Activated CD8-positive, alpha-beta T cell treated with anti-CD3 and anti-CD28 coated beads, Interleukin-2, amount 10 ng/mL, durations not matched to agents 7 days and 5 days (primary cell): Measurements from ENCODE around the gene DLST. TPM values are rescaled to one million over a fixed set of nuclear protein-coding genes. Genes with fewer than 3 reads are reported as not detected.
"Not testable (repeated sequence)": the region's sequence is repeated elsewhere in the genome, so short reads cannot be mapped to it uniquely, and the experiment has no call there.

Source experiments
- ATAC-seq: fragments of 150-1000 bp; cut with Tn5 transposase; one replicate; pipeline ENCODE4 v1.10.0; 2021; ENCODE audit warnings: moderate library complexity
- CTCF ChIA-PET: fragments of 350-600 bp; sonication (Branson Sonifier 250); formaldehyde crosslinking; loops from one replicate; lab custom pipeline; 2021; ENCODE audit warnings: antibody characterized with exemption; lab: Charles Lee
- POLR2A ChIA-PET: fragments of 350-600 bp; sonication (Branson Sonifier 250); formaldehyde crosslinking; loops from one replicate; lab custom pipeline; 2021; ENCODE audit warnings: antibody characterized with exemption; lab: Charles Lee
- DNase-seq: peaks from one replicate; pipeline ENCODE4 v3.0.0-alpha.2; 2020
- H3K27ac Mint-ChIP-seq: one replicate; pipeline ENCODE4 v1.8.0; 2021; ENCODE audit warnings: mild to moderate bottlenecking, mixed read lengths
- H3K27me3 Mint-ChIP-seq: one replicate; pipeline ENCODE4 v1.8.0; 2021; ENCODE audit warnings: low read depth, mixed read lengths
- H3K36me3 Mint-ChIP-seq: one replicate; pipeline ENCODE4 v1.8.0; 2021; ENCODE audit warnings: low read depth, mixed read lengths
- H3K4me1 Mint-ChIP-seq: one replicate; pipeline ENCODE4 v1.8.0; 2021; ENCODE audit warnings: low read depth, mixed read lengths
- H3K4me3 Mint-ChIP-seq: one replicate; pipeline ENCODE4 v1.8.0; 2021; ENCODE audit warnings: mild to moderate bottlenecking, mixed read lengths
- H3K9me3 Mint-ChIP-seq: one replicate; pipeline ENCODE4 v1.8.0; 2022; ENCODE audit warnings: mixed read lengths; ENCODE audit not compliant: insufficient read depth
- total RNA-seq, 2 experiments: library from RNA; stranded (reverse); gene quantifications; one replicate each; pipeline ENCODE4 v1.2.3, GENCODE V29; 2021

Gene DLST
- total RNA-seq, 2 experiments from 2014 or later, result 106 to 108 TPM

GRCh38 chr14:74931744-74932143 is 50.0 kb downstream of the DLST start:
- H3K36me3 Mint-ChIP-seq, ATAC-seq, H3K4me3 Mint-ChIP-seq, H3K9me3 Mint-ChIP-seq, POLR2A ChIA-PET, H3K27ac Mint-ChIP-seq, DNase-seq: not testable (repeated sequence)
- Mint-ChIP-seq H3K4me1 (peaks cover 12% of the 10 kb centered on the region), H3K27me3 (peaks cover 14% of the 10 kb centered on the region)
- CTCF ChIA-PET, result interaction anchor here (1.2 to 2.0 kb wide), 2 partner anchors 14 to 26 kb away, joined by 4 to 8 read pairs; no protein-coding TSS in a partner anchor

- peak overlapping the region; percentile 6 for H3K27ac Mint-ChIP-seq
- H3K36me3 Mint-ChIP-seq, result no peaks in the 10 kb centered on the region
- H3K4me3 Mint-ChIP-seq, result no peak overlapping the region
- ATAC-seq (no peak), DNase-seq (no peak)
- peaks cover 14% of the 10 kb centered on the region for H3K27me3 Mint-ChIP-seq
- H3K9me3 Mint-ChIP-seq, result no peaks in the 10 kb centered on the region
- H3K4me1 Mint-ChIP-seq, result peaks cover 19% of the 10 kb centered on the region
- POLR2A ChIA-PET, result no interaction called here
- CTCF ChIA-PET, result interaction anchor here (2.0 kb wide), 1 partner anchor 13 kb away, joined by 8 read pairs; no protein-coding TSS in a partner anchor
These were observed 50.7 kb downstream of the DLST start for GRCh38 chr14:74932401-74932901.

GRCh38 chr14:74932936-74933335 is 51.2 kb downstream of the DLST start:
- H3K4me3 Mint-ChIP-seq, ATAC-seq, H3K36me3 Mint-ChIP-seq, H3K27ac Mint-ChIP-seq, POLR2A ChIA-PET, DNase-seq, H3K9me3 Mint-ChIP-seq: not testable (repeated sequence)
- CTCF ChIA-PET, result interaction anchor here (2.0 kb wide), 1 partner anchor 13 kb away, joined by 8 read pairs; no protein-coding TSS in a partner anchor
- Mint-ChIP-seq H3K27me3 (peaks cover 10% of the 10 kb centered on the region), H3K4me1 (peaks cover 23% of the 10 kb centered on the region)

- no peaks in the 10 kb centered on the region for H3K36me3 Mint-ChIP-seq
- POLR2A ChIA-PET, result interaction anchor here (0.6 kb wide), 1 partner anchor 7 kb away, joined by 3 read pairs; no protein-coding TSS in a partner anchor
- H3K4me3 Mint-ChIP-seq, result no peak overlapping the region
- DNase-seq (no peak), ATAC-seq (no peak)
- no peaks in the 10 kb centered on the region for H3K9me3 Mint-ChIP-seq
- peaks cover 25% of the 10 kb centered on the region for H3K4me1 Mint-ChIP-seq
- peaks cover 10% of the 10 kb centered on the region for H3K27me3 Mint-ChIP-seq
- no peak overlapping the region for H3K27ac Mint-ChIP-seq
- CTCF ChIA-PET, result interaction anchor here (1.4 kb wide), 1 partner anchor 73 kb away, joined by 5 read pairs; no protein-coding TSS in a partner anchor
These were observed 52.3 kb downstream of the DLST start for GRCh38 chr14:74934041-74934440.

- ATAC-seq (no peak), DNase-seq (no peak)
- POLR2A ChIA-PET, result no interaction called here
- Mint-ChIP-seq H3K4me1 (peaks cover 22% of the 10 kb centered on the region), H3K36me3 (no peaks in the 10 kb centered on the region), H3K9me3 (no peaks in the 10 kb centered on the region), H3K4me3 (no peak overlapping the region), H3K27ac (no peak overlapping the region), H3K27me3 (peaks cover 10% of the 10 kb centered on the region)
- CTCF ChIA-PET, result interaction anchor here (0.9 to 1.4 kb wide), 3 partner anchors 29 to 153 kb away, joined by 3 to 5 read pairs (median 3); no protein-coding TSS in a partner anchor
These were observed 53.0 kb downstream of the DLST start for GRCh38 chr14:74934476-74935359.

GRCh38 chr14:74935360-74935680 is 53.6 kb downstream of the DLST start:
- Mint-ChIP-seq H3K27ac (no peak overlapping the region), H3K4me1 (peaks cover 28% of the 10 kb centered on the region), H3K36me3 (no peaks in the 10 kb centered on the region), H3K4me3 (no peak overlapping the region), H3K27me3 (peaks cover 10% of the 10 kb centered on the region), H3K9me3 (no peaks in the 10 kb centered on the region)
- DNase-seq (no peak), ATAC-seq (no peak)
- ChIA-PET CTCF (interaction anchor here (0.9 to 1.1 kb wide), 2 partner anchors 29 to 153 kb away, joined by 3 read pairs; no protein-coding TSS in a partner anchor), POLR2A (no interaction called here)

- Mint-ChIP-seq H3K4me1 (peaks cover 34% of the 10 kb centered on the region), H3K36me3 (no peaks in the 10 kb centered on the region), H3K9me3 (no peaks in the 10 kb centered on the region), H3K27ac (no peak overlapping the region), H3K27me3 (peaks cover 8% of the 10 kb centered on the region), H3K4me3 (no peak overlapping the region)
- no peak for ATAC-seq
- CTCF ChIA-PET, result interaction anchor here (1.2 to 1.4 kb wide), 2 partner anchors 10 to 152 kb away, joined by 4 to 7 read pairs; no protein-coding TSS in a partner anchor
- no peak for DNase-seq
- POLR2A ChIA-PET, result no interaction called here
These were observed 54.4 kb downstream of the DLST start for GRCh38 chr14:74936151-74936550.

- no peak for ATAC-seq
- POLR2A ChIA-PET, result no interaction called here
- peaks cover 37% of the 10 kb centered on the region for H3K4me1 Mint-ChIP-seq
- no peaks in the 10 kb centered on the region for H3K36me3 Mint-ChIP-seq
- no peaks in the 10 kb centered on the region for H3K9me3 Mint-ChIP-seq
- no peak overlapping the region for H3K4me3 Mint-ChIP-seq
- CTCF ChIA-PET, result interaction anchor here (1.2 to 1.4 kb wide), 2 partner anchors 9 to 151 kb away, joined by 4 to 7 read pairs; no protein-coding TSS in a partner anchor
- no peak for DNase-seq
- no peak overlapping the region for H3K27ac Mint-ChIP-seq
- H3K27me3 Mint-ChIP-seq, result peaks cover 6% of the 10 kb centered on the region
These were observed 55.0 kb downstream of the DLST start for GRCh38 chr14:74936731-74937130.

- Mint-ChIP-seq H3K4me3 (no peak overlapping the region), H3K4me1 (peaks cover 42% of the 10 kb centered on the region), H3K27ac (no peak overlapping the region), H3K27me3 (peaks cover 5% of the 10 kb centered on the region), H3K9me3 (no peaks in the 10 kb centered on the region), H3K36me3 (no peaks in the 10 kb centered on the region)
- POLR2A ChIA-PET, result no interaction called here
- DNase-seq (no peak), ATAC-seq (no peak)
- CTCF ChIA-PET, result interaction anchor here (0.6 to 1.4 kb wide), 3 partner anchors 9 to 151 kb away, joined by 3 to 7 read pairs (median 4); no protein-coding TSS in a partner anchor
These were observed 55.5 kb downstream of the DLST start for GRCh38 chr14:74937171-74937570.

- Mint-ChIP-seq H3K4me3 (no peak overlapping the region), H3K36me3 (no peaks in the 10 kb centered on the region), H3K4me1 (peaks cover 49% of the 10 kb centered on the region), H3K9me3 (no peaks in the 10 kb centered on the region), H3K27me3 (no peaks in the 10 kb centered on the region), H3K27ac (no peak overlapping the region)
- POLR2A ChIA-PET, result interaction anchor here (0.6 to 1.4 kb wide), 3 partner anchors 11 to 136 kb away, joined by 3 to 5 read pairs (median 3); partner anchors contain the start of gene PGF
- ATAC-seq, result no peak
- CTCF ChIA-PET, result interaction anchor here (1.1 to 1.8 kb wide), 3 partner anchors 33 to 150 kb away, joined by 3 to 7 read pairs (median 6); no protein-coding TSS in a partner anchor
- no peak for DNase-seq
These were observed 57.1 kb downstream of the DLST start for GRCh38 chr14:74938531-74939495.
